Trophoblast cell (in vitro differentiated cells and primary cell): ENCODE results near the gene CGB2.
A peak's percentile ranks its signal among the peaks of the same experiment; 100 is the strongest.

Source experiments
- DNase-seq, 2 donors: peaks; one replicate each; pipeline ENCODE4 v3.0.0-alpha.2; 2016
- H2AFZ ChIP-seq: 2 replicates; pipeline ENCODE4 v1.6.1; 2013; ENCODE audit warnings: low read length, moderate library complexity, mild to moderate bottlenecking; ENCODE audit not compliant: insufficient read depth, poor library complexity
- H2AK5ac ChIP-seq: 2 replicates; pipeline ENCODE4 v1.6.1; 2013; ENCODE audit warnings: mild to moderate bottlenecking, low read length
- H2BK120ac ChIP-seq: 2 replicates; pipeline ENCODE4 v1.6.1; 2013; ENCODE audit warnings: low read length, mild to moderate bottlenecking, moderate library complexity; ENCODE audit not compliant: insufficient read depth, poor library complexity
- H2BK12ac ChIP-seq: 2 replicates; pipeline ENCODE4 v1.6.1; 2013; ENCODE audit warnings: mild to moderate bottlenecking, low read length, moderate library complexity
- H2BK5ac ChIP-seq: 2 replicates; pipeline ENCODE4 v1.6.1; 2013; ENCODE audit warnings: low read length, low read depth, moderate library complexity, mild to moderate bottlenecking; ENCODE audit not compliant: poor library complexity
- H3K14ac ChIP-seq: 2 replicates; pipeline ENCODE4 v1.6.1; 2013; ENCODE audit warnings: mild to moderate bottlenecking, low read length
- H3K18ac ChIP-seq: 2 replicates; pipeline ENCODE4 v1.6.1; 2013; ENCODE audit warnings: mild to moderate bottlenecking, low read length
- H3K23ac ChIP-seq: 2 replicates; pipeline ENCODE4 v1.6.1; 2013; ENCODE audit warnings: low read length
- H3K27ac ChIP-seq: 2 replicates; pipeline ENCODE4 v1.5.1; 2013; ENCODE audit warnings: low read depth, mild to moderate bottlenecking, inconsistent platforms, low read length, moderate library complexity
- H3K27me3 ChIP-seq: 2 replicates; pipeline ENCODE4 v1.6.1; 2013; ENCODE audit warnings: inconsistent platforms, mild to moderate bottlenecking, low read length, moderate library complexity; ENCODE audit not compliant: insufficient read depth
- H3K36me3 ChIP-seq, 2 experiments: 1 replicate in 1 of 2; 2 replicates in 1 of 2; pipeline ENCODE4 v1.6.1; 2013; ENCODE audit warnings: low read length in 2 of 2, mild to moderate bottlenecking in 2 of 2, moderate library complexity in 1 of 2; ENCODE audit not compliant: insufficient read depth in 2 of 2, control insufficient read depth in 1 of 2
- H3K4ac ChIP-seq: 2 replicates; pipeline ENCODE4 v1.6.1; 2013; ENCODE audit warnings: low read depth, mild to moderate bottlenecking, low read length, moderate library complexity
- H3K4me1 ChIP-seq, 2 experiments: 1 replicate in 1 of 2; 2 replicates in 1 of 2; pipeline ENCODE4 v1.6.1; 2013; ENCODE audit warnings: low read length in 2 of 2, mild to moderate bottlenecking in 2 of 2, moderate library complexity in 1 of 2; ENCODE audit not compliant: insufficient read depth in 2 of 2, control insufficient read depth in 1 of 2
- H3K4me2 ChIP-seq: 2 replicates; pipeline ENCODE4 v1.6.1; 2013; ENCODE audit warnings: inconsistent platforms, mild to moderate bottlenecking, low read length, moderate library complexity
- H3K4me3 ChIP-seq: 2 replicates; pipeline ENCODE4 v1.5.1; 2013; ENCODE audit warnings: mild to moderate bottlenecking, low read depth, low read length, inconsistent platforms
- H3K79me1 ChIP-seq: one replicate; pipeline ENCODE4 v1.6.1; 2013; ENCODE audit warnings: low read length
- H3K79me2 ChIP-seq: 2 replicates; pipeline ENCODE4 v1.6.1; 2013; ENCODE audit warnings: low read length, mild to moderate bottlenecking; ENCODE audit not compliant: control insufficient read depth, insufficient read depth, poor library complexity
- H3K9ac ChIP-seq: 2 replicates; pipeline ENCODE4 v1.6.1; 2013; ENCODE audit warnings: mild to moderate bottlenecking, low read length
- H3K9me3 ChIP-seq: 2 replicates; pipeline ENCODE4 v1.6.1; 2013; ENCODE audit warnings: low read depth, mild to moderate bottlenecking, control low read depth, inconsistent platforms, low read length; ENCODE audit not compliant: insufficient read depth
- H4K12ac ChIP-seq: 2 replicates; pipeline ENCODE4 v1.6.1; 2013; ENCODE audit warnings: low read depth, mild to moderate bottlenecking, low read length, moderate library complexity
- H4K8ac ChIP-seq: 2 replicates; pipeline ENCODE4 v1.6.1; 2013; ENCODE audit warnings: low read depth, mild to moderate bottlenecking, low read length, moderate library complexity
- H4K91ac ChIP-seq: one replicate; pipeline ENCODE4 v1.6.1; 2013; ENCODE audit warnings: low read depth, mild to moderate bottlenecking, low read length, moderate library complexity
- WGBS: extraction: QIAGEN DNeasy Blood & Tissue Kit; methylation state at CpG from one replicate; pipeline ENCODE4 v1.1.7; 2013; ENCODE audit warnings: missing lambda C conversion rate; ENCODE audit not compliant: insufficient read length, insufficient coverage; ENCODE audit errors: extremely low coverage; 5-methylcytosine and 5-hydroxymethylcytosine counted together

The CGB2 gene

GRCh38 chr19:49019242-49019932 is 12.3 kb upstream of the CGB2 start:
- no peak overlapping the region for H3K9ac ChIP-seq
- peaks cover 1% of the 10 kb centered on the region for H3K9me3 ChIP-seq
- no peak overlapping the region for H4K12ac ChIP-seq
- no peak overlapping the region for H4K8ac ChIP-seq
- no peak overlapping the region for H3K4ac ChIP-seq
- H3K79me2 ChIP-seq = no peaks in the 10 kb centered on the region
- peaks cover 15 to 18% of the 10 kb centered on the region in 2 experiments for H3K36me3 ChIP-seq
- peaks cover 7% of the 10 kb centered on the region for H3K27me3 ChIP-seq
- H3K4me3 ChIP-seq = no peak overlapping the region
- no peak overlapping the region for H2BK5ac ChIP-seq
- no peak overlapping the region for H3K14ac ChIP-seq
- H4K91ac ChIP-seq = no peak overlapping the region
- H3K27ac ChIP-seq = no peak overlapping the region
- H2AK5ac ChIP-seq = no peak overlapping the region
- H3K79me1 ChIP-seq = peaks cover 10% of the 10 kb centered on the region
- no peak overlapping the region for H3K23ac ChIP-seq
- no peak overlapping the region for H3K18ac ChIP-seq
- no peak overlapping the region for H2BK120ac ChIP-seq
- peaks cover 5 to 11% of the 10 kb centered on the region in 2 experiments for H3K4me1 ChIP-seq
- peak in 1 of 2 donors; percentile 53 for DNase-seq
- no peak overlapping the region for H3K4me2 ChIP-seq
- no CpG with 5 or more reads among the region's 41 CpGs for WGBS
- H2BK12ac ChIP-seq = no peak overlapping the region
- H2AFZ ChIP-seq = peak overlapping the region; percentile 25

- no peak overlapping the region for H2BK12ac ChIP-seq
- peaks cover 5 to 11% of the 10 kb centered on the region in 2 experiments for H3K4me1 ChIP-seq
- no peak overlapping the region for H3K4ac ChIP-seq
- H3K27me3 ChIP-seq = peaks cover 7% of the 10 kb centered on the region
- H2AK5ac ChIP-seq = no peak overlapping the region
- no peaks in the 10 kb centered on the region for H3K79me2 ChIP-seq
- no peak overlapping the region for H3K4me2 ChIP-seq
- no peak overlapping the region for H3K18ac ChIP-seq
- peaks cover 1% of the 10 kb centered on the region for H3K9me3 ChIP-seq
- H3K9ac ChIP-seq = no peak overlapping the region
- no CpG with 5 or more reads among the region's 11 CpGs for WGBS
- H3K36me3 ChIP-seq = peaks cover 6 to 8% of the 10 kb centered on the region in 2 experiments
- no peak overlapping the region for H2AFZ ChIP-seq
- no peak overlapping the region for H3K14ac ChIP-seq
- H3K79me1 ChIP-seq = peaks cover 4% of the 10 kb centered on the region
- H2BK5ac ChIP-seq = no peak overlapping the region
- DNase-seq = no peak
- no peak overlapping the region for H4K12ac ChIP-seq
- no peak overlapping the region for H4K8ac ChIP-seq
- H3K27ac ChIP-seq = no peak overlapping the region
- no peak overlapping the region for H3K4me3 ChIP-seq
- no peak overlapping the region for H2BK120ac ChIP-seq
- H4K91ac ChIP-seq = no peak overlapping the region
- no peak overlapping the region for H3K23ac ChIP-seq
Measured at GRCh38 chr19:49020342-49020741, 11.3 kb upstream of the CGB2 start.

GRCh38 chr19:49020931-49021895 is 10.5 kb upstream of the CGB2 start:
- no peak overlapping the region for H4K12ac ChIP-seq
- no peak overlapping the region for H3K4me2 ChIP-seq
- H2AK5ac ChIP-seq = no peak overlapping the region
- no peak overlapping the region for H3K9ac ChIP-seq
- no peaks in the 10 kb centered on the region for H3K79me2 ChIP-seq
- DNase-seq = no peak
- peaks cover 0 to 1% of the 10 kb centered on the region in 2 experiments for H3K36me3 ChIP-seq
- H3K14ac ChIP-seq = no peak overlapping the region
- peaks cover 7% of the 10 kb centered on the region for H3K27me3 ChIP-seq
- WGBS = no CpG with 5 or more reads among the region's 16 CpGs
- H3K4me1 ChIP-seq = peaks cover 5 to 11% of the 10 kb centered on the region in 2 experiments
- H4K8ac ChIP-seq = no peak overlapping the region
- H3K79me1 ChIP-seq = peaks cover 4% of the 10 kb centered on the region
- H3K4me3 ChIP-seq = no peak overlapping the region
- no peak overlapping the region for H2AFZ ChIP-seq
- no peak overlapping the region for H3K18ac ChIP-seq
- peaks cover 1% of the 10 kb centered on the region for H3K9me3 ChIP-seq
- no peak overlapping the region for H3K27ac ChIP-seq
- no peak overlapping the region for H2BK120ac ChIP-seq
- H3K4ac ChIP-seq = no peak overlapping the region
- H3K23ac ChIP-seq = no peak overlapping the region
- H2BK12ac ChIP-seq = no peak overlapping the region
- H4K91ac ChIP-seq = no peak overlapping the region
- H2BK5ac ChIP-seq = no peak overlapping the region

GRCh38 chr19:49022116-49022515 is 9.6 kb upstream of the CGB2 start:
- Histone ChIP-seq H2BK120ac (no peak overlapping the region), H3K79me2 (no peaks in the 10 kb centered on the region), H3K36me3 (no peaks in the 10 kb centered on the region), H2AK5ac (no peak overlapping the region), H3K27me3 (peaks cover 7% of the 10 kb centered on the region), H3K14ac (no peak overlapping the region), H3K9me3 (peaks cover 1% of the 10 kb centered on the region), H3K9ac (no peak overlapping the region), H3K23ac (no peak overlapping the region), H3K79me1 (peaks cover 2% of the 10 kb centered on the region), H3K4me1 (peaks cover 5 to 11% of the 10 kb centered on the region in 2 experiments), H3K18ac (no peak overlapping the region), H3K4ac (no peak overlapping the region), H4K12ac (no peak overlapping the region), H3K4me2 (no peak overlapping the region), H3K27ac (no peak overlapping the region), H2BK12ac (no peak overlapping the region), H4K91ac (no peak overlapping the region), H2AFZ (no peak overlapping the region), H4K8ac (no peak overlapping the region), H3K4me3 (no peak overlapping the region), H2BK5ac (no peak overlapping the region)
- no CpG with 5 or more reads among the region's 9 CpGs for WGBS
- DNase-seq = no peak
